ENCODE data around the gene MATN4.

Gene MATN4

GRCh38 chr20:45340236-45340847 lies 32.2 kb upstream of the MATN4 start:
- no peak for DNase-seq

GRCh38 chr20:45339799-45340198 lies 31.7 kb upstream of the MATN4 start:
- DNase-seq = no peak

GRCh38 chr20:45339084-45339483 lies 31.0 kb upstream of the MATN4 start:
- no peak for DNase-seq

GRCh38 chr20:45338121-45339030 lies 30.3 kb upstream of the MATN4 start:
- DNase-seq = no peak

GRCh38 chr20:45337367-45338120 lies 29.4 kb upstream of the MATN4 start:
- no peak for DNase-seq

DNA sequence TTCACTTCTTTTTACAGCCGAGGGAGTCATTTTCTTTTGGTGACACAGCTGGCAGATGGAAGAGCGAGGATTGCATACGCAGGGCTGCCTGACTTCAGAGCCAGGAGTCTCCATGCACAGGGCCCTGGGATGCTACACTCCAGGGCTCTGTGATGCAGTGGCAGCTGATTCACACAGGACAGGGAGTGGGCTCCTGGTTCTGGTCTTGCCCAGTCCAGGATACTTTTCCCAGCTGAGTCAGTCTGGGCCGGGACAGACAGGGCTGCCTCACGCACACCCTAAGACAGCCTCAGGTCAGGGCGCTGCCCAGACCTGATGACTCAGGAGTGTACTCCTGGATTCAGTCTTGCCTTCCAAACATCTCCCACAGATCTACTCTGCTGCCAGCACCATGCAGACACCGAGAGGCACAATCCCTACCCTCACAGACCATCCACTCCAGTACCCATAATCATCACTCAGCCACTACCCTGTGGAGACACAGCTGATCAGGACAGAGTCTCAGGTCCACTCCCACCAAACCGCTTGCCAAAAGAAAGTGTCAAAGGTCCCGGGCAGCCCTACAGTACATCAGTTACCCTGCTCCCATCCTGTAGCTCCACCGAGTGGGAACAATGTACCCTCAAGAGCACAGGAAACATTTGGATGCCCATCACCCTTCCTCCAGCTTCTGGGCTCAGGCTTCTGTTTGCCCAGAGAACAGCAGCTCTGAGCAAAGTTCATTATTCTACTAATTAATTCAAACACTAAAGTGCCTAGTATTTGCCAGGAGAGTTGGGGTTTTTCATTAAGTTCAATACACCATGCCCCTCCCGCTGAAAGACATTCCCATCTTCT lies 28.6 kb upstream of the MATN4 start:
- no peak for DNase-seq

DNA sequence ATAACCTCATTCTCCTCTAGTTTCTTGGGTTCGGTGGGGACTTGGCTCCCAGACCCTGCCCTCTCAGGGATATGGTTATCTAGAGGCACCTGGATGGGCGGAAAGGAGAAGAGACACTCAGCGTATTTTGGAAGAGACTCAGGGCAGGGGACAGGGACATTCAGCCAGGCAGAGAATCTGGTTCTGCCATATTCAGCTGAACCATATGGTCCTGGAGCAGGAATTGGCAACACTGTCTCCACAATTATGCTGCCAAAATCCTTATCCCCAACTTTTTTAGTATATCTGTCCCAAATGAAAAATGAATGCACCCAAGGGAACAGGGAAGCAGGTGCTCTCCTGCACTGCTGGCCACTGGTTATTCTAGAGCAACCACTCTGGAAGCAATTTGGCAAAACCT lies 22.4 kb upstream of the MATN4 start:
- DNase-seq = no peak

- DNase-seq = no peak
Observed at GRCh38 chr20:45329497-45330319, 21.6 kb upstream of the MATN4 start.

DNA sequence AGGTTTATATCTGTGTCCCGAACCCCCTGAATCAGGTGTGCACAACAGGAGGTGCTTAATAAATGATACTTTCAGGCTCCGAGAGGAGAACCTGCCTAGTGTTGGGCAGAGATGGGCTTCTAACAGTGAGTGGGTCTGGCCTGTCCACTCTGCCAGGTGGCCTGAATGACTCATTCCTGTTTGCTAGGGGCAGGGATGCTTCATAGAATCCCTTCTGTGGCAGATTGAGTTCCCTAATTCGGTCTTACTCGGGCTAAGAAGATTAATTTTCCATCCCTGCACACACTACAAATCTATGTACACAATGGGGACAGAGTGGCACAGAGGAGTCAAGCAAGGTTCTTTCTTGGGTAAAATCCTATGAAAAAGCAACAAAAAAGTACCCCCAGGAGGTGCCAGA lies 20.4 kb upstream of the MATN4 start:
- no peak for DNase-seq

GRCh38 chr20:45325371-45325770 lies 17.3 kb upstream of the MATN4 start:
- no peak for DNase-seq

- DNase-seq = no peak
Observed at GRCh38 chr20:45323731-45324130, 15.6 kb upstream of the MATN4 start.

- no peak for DNase-seq
Observed at GRCh38 chr20:45322952-45323383, 14.9 kb upstream of the MATN4 start.

GRCh38 chr20:45320948-45321595 lies 13.0 kb upstream of the MATN4 start:
- no peak for DNase-seq

DNA sequence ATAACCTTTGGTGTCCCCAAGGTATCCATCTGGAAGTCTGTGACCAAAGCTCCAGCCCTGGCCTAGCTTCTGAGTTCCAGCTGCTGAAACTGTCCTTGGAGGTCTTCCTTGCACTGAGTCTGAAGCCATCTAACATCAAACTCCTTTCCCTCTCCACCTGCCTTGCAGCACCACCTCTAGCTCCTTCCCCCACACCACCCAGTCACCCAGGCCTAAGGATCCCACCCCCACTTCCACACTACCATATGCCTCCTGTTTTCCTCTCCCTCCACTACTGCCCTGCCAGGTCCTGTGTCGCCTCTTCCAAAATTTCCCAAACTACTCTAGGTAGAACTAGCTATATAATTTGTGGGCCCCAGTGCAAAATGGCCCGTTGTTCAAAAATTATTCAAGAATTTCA lies 10.8 kb upstream of the MATN4 start:
- DNase-seq = no peak

GRCh38 chr20:45318386-45318939 lies 10.4 kb upstream of the MATN4 start:
- DNase-seq = no peak

GRCh38 chr20:45317826-45318225 lies 9.7 kb upstream of the MATN4 start:
- DNase-seq = no peak

- DNase-seq = no peak
Observed at GRCh38 chr20:45316150-45317080, 8.3 kb upstream of the MATN4 start.

DNA sequence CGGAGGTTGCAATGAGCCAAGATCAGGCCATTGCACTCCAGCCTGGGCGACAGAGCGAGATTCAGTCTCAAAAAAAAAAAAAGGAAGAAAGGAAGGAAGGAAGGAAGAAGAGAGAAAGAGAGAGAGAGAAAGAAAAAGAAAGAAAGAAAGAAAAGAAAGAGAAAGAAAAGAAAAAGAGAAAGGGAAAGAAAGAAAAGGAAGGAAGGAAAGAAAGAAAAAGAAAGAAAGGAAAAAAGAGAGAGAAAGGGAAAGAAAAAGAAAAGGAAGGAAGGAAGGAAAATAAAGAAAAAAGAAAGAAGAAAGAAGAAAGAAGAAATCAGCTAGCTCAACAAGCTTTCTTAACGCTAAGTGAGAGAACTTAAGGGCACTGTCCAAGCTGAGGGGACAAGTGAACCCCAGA lies 7.6 kb upstream of the MATN4 start:
- no peak for DNase-seq

- DNase-seq = no peak
Observed at GRCh38 chr20:45313943-45314342, 5.8 kb upstream of the MATN4 start.
